T follicular helper cell (primary cell): Measurements from ENCODE around the gene TNFSF8.

Source experiments
- DNase-seq: peaks from one replicate; pipeline ENCODE4 v3.0.0-alpha.2; 2020; ENCODE audit warnings: low read depth

Gene TNFSF8

GRCh38 chr9:114936581-114936980 lies 6.2 kb upstream of the TNFSF8 start:
- no peak for DNase-seq

- no peak for DNase-seq
These were observed 4.7 kb upstream of the TNFSF8 start for GRCh38 chr9:114935119-114935518.

- DNase-seq = no peak
These were observed 2.1 kb upstream of the TNFSF8 start for GRCh38 chr9:114932502-114932901.

GRCh38 chr9:114931407-114931806 lies 1.0 kb upstream of the TNFSF8 start:
- no peak for DNase-seq

GRCh38 chr9:114929201-114929600 lies 1.2 kb downstream of the TNFSF8 start:
- DNase-seq = no peak

- no peak for DNase-seq
These were observed 1.7 kb downstream of the TNFSF8 start for GRCh38 chr9:114928671-114929070.

- DNase-seq = no peak
These were observed 2.3 kb downstream of the TNFSF8 start for GRCh38 chr9:114928136-114928535.

- DNase-seq = no peak
These were observed 4.7 kb downstream of the TNFSF8 start for GRCh38 chr9:114925672-114926071.

- no peak for DNase-seq
These were observed 5.4 kb downstream of the TNFSF8 start for GRCh38 chr9:114925039-114925438.

GRCh38 chr9:114924327-114924726 lies 6.1 kb downstream of the TNFSF8 start:
- no peak for DNase-seq

GRCh38 chr9:114923918-114924317 lies 6.5 kb downstream of the TNFSF8 start:
- DNase-seq = no peak

GRCh38 chr9:114921171-114921570 lies 9.2 kb downstream of the TNFSF8 start:
- no peak for DNase-seq

- no peak for DNase-seq
These were observed 10.8 kb downstream of the TNFSF8 start for GRCh38 chr9:114919611-114920010.

GRCh38 chr9:114916481-114916880 lies 13.9 kb downstream of the TNFSF8 start:
- no peak for DNase-seq

GRCh38 chr9:114914139-114914538 lies 16.3 kb downstream of the TNFSF8 start:
- DNase-seq = no peak

GRCh38 chr9:114913656-114914055 lies 16.7 kb downstream of the TNFSF8 start:
- no peak for DNase-seq

GRCh38 chr9:114913217-114913616 lies 17.2 kb downstream of the TNFSF8 start:
- no peak for DNase-seq

- no peak for DNase-seq
These were observed 19.1 kb downstream of the TNFSF8 start for GRCh38 chr9:114911167-114911821.

GRCh38 chr9:114910541-114910940 lies 19.9 kb downstream of the TNFSF8 start:
- DNase-seq = no peak

GRCh38 chr9:114909661-114910060 lies 20.7 kb downstream of the TNFSF8 start:
- no peak for DNase-seq

- no peak for DNase-seq
These were observed 21.5 kb downstream of the TNFSF8 start for GRCh38 chr9:114908805-114909448.

GRCh38 chr9:114908104-114908622 lies 22.2 kb downstream of the TNFSF8 start:
- no peak for DNase-seq

- no peak for DNase-seq
These were observed 23.3 kb downstream of the TNFSF8 start for GRCh38 chr9:114906922-114907571.
